ENCODE results near the gene ITGA1. TPM values are rescaled to one million over a fixed set of nuclear protein-coding genes. Genes with fewer than 3 reads are reported as not detected.

Gene ITGA1
- total and polyA plus RNA-seq, 2 of the 8 experiments (the other 6 are each of a cell fraction or from before 2014, with no cell fraction given) = 2.3 to 9.0 TPM

GRCh38 chr5:52789378-52789777 lies 1.7 kb downstream of the ITGA1 start (continued):
- no peak for TF ChIP-seq GABPA (IDR thresholded peaks at IDR 0.05; ENCODE audit: borderline replicate concordance, insufficient read depth, low read length)
- TF ChIP-seq SIX5 (IDR thresholded peaks at IDR 0.05; ENCODE audit: low read depth, low read length) = no peak
- no peak for TF ChIP-seq SUZ12 (IDR thresholded peaks at IDR 0.05; ENCODE audit: low read length)
